GM13976 (cell line): ENCODE data around the gene GRAMD4.

Experiments used
- DNase-seq: peaks from one replicate; pipeline ENCODE4 v3.0.0; 2012; ENCODE audit warnings: low spot score
- in situ Hi-C: fragments of 300-500 bp; cut with MboI; formaldehyde crosslinking; loops from one replicate; pipeline ENCODE4 v1.12.0; 2022; ENCODE audit warnings: low sequenced_read_pairs, mixed read lengths, inconsistent platforms; ENCODE audit not compliant: unreplicated experiment
- TF ChIP-seq, protein P1 (sequence below): IDR thresholded peaks from 2 replicates; pipeline ENCODE4 v1.5.1; 2012; ENCODE audit warnings: borderline replicate concordance, mild to moderate bottlenecking; ENCODE audit not compliant: insufficient read depth; ENCODE audit errors: extremely low read depth, missing control alignments, control extremely low read depth

GRAMD4 gene

DNA sequence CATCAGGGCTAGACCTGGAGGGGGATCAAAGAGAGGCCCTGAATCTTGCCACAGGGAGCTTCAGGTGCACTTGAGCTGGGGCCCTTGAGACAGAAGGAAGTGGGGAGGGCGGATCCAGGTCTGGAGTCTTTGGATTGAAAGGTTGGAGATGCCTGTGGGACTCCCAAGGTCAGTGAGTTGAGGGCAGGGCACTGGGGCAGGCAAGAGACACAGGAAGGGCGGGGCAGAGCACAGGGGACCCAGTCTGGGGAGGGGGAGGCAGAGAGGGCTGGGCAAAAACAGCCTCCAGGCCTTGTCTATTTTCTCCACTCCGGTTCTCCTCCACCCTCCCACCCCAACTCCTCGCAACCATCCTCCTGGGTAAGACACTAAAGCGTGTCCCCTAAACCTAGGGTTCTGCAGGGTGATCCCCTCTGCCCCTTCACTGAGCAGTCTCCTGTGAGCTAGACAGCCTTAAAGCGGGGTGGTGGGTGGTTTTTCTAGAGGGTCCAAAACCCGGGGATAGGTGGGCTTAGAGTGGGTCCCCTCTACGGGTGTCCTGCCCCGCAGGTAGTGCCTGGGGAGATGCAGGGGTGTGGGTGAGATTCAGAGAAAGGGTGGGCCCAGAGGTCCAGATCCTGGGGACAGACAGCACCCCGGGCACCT, 44.2 kb upstream of the GRAMD4 start:
- in situ Hi-C loops, result no loop called here
- TF ChIP-seq, protein P1, sequence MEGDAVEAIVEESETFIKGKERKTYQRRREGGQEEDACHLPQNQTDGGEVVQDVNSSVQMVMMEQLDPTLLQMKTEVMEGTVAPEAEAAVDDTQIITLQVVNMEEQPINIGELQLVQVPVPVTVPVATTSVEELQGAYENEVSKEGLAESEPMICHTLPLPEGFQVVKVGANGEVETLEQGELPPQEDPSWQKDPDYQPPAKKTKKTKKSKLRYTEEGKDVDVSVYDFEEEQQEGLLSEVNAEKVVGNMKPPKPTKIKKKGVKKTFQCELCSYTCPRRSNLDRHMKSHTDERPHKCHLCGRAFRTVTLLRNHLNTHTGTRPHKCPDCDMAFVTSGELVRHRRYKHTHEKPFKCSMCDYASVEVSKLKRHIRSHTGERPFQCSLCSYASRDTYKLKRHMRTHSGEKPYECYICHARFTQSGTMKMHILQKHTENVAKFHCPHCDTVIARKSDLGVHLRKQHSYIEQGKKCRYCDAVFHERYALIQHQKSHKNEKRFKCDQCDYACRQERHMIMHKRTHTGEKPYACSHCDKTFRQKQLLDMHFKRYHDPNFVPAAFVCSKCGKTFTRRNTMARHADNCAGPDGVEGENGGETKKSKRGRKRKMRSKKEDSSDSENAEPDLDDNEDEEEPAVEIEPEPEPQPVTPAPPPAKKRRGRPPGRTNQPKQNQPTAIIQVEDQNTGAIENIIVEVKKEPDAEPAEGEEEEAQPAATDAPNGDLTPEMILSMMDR, result no peak
- no peak for DNase-seq

DNA sequence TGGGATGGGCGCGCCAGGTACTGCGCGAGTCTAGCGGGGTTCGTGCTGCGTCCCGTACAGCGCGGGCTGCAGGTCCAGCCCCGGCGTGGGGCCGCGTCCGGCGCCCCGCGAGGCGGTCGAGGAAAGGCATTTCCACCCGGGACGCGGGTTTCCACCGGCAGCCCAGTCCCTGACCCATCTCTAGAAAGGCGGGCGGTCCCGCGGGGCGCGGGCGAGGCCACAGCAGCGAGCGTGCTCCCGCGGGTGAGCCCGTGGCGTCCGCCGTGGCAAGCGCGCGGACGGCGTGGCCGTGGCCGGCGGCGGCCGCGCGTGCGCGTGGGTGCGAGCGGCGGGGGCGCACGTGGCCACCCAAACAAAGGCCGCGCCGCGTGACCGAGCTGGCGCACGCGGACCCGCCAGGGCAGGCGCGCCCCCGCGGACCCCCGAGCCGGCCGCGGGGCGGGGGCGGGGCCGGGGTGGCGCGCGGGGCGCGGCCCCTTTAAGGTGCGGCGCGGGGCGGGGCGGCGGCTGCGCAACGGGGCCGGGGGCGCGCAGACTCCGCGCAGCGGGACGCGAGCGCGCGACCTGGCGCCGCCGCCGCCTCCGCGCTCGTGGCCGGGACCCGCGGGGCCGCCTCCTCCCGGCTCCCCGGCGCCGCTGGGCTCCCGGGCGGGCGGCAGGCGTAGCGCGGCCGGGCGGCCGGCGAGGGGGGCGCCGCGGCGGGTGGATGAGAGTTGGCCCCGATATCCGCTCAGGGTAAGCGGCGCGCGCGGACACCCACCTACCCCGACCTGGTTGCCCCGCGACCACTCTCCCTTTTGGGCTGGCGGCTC, 43.4 kb upstream of the GRAMD4 start:
- in situ Hi-C loops, result no loop called here
- DNase-seq, result peak; percentile 92
- TF ChIP-seq, protein P1, result no peak

- TF ChIP-seq, protein P1, result no peak
- DNase-seq, result no peak
- in situ Hi-C loops, result no loop called here
Observed at GRCh38 chr22:46577368-46578249, 42.6 kb upstream of the GRAMD4 start.

DNA sequence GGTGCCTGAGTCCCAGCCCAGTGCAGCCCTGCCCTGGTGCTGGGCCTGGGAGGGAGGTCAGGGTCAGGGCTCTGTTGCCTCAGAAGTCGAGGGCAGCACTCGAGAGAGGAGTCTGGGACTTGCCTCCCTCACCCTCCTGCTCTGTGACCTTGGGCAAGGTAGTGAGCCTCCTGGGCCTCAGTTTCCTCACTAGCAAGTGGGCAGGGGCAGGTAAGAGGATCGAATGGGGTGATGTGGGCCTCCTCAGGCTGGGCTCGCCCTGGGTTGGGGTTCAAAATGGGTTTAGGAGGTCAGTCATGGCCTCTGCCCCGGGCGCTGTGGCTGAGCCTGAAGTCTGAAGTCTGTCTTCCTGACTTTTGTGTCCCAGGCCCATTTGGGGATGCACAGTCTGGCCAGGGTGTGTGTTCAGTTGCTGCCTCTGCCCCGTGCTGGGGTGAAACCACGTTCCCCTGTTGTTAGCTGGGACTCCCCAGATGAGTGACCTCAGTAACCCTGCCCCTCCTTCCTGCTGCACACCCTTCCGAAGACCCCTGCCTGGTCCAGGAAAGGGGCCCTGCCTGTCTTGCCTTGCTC, 41.8 kb upstream of the GRAMD4 start:
- TF ChIP-seq, protein P1, result no peak
- in situ Hi-C loops, result no loop called here
- DNase-seq, result no peak

DNA sequence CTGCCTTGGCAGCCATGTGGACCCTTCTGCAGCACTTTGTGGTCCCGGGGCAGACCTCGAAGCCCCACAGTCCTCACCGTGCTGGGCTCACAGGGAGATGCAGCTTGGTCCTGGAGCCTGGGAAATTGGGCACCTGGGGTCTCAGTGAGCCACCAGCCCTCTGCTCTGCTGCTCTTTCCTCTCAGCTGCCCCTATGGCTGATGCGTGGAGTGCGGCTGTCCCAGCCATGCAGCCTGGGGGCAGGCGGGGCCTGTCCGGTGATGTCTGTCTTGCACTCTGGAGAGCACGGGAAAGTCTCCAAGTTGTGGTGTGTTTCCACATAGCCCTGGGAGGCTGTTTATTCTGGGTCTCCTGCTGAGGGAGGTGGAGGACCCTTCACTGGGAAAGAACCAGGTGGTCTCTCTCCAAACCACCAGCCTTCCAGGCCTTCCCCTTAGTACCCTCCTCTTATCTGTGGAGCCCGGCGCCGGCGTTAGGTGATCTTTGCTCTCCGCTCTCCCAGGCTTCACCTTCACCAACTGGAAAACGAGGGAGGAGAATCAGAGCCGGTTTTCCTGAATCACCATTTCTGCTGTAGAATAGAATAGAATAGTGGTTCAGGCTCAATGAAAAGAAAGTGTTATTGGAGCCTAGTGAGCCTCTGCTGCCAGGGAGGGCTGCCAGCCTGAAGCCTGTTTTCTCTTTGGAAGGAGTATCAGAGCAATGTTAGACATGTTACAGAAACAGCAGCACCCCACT, 41.2 kb upstream of the GRAMD4 start:
- in situ Hi-C loops, result no loop called here
- TF ChIP-seq, protein P1, result no peak

GRCh38 chr22:46579751-46580449, 40.3 kb upstream of the GRAMD4 start:
- in situ Hi-C loops, result no loop called here
- TF ChIP-seq, protein P1, result no peak
- no peak for DNase-seq

More for the DNA sequence above, 41.2 kb upstream of the GRAMD4 start:
- no peak for DNase-seq
